GM21390 (cell line): ENCODE results near the gene HSD3B7.
"Not testable (repeated sequence)": the region's sequence is repeated elsewhere in the genome, so short reads cannot be mapped to it uniquely, and the experiment has no call there.

ENCODE experiments used
- ATAC-seq: cut with Tn5 transposase; IDR thresholded peaks from one replicate; pipeline ENCODE4 v1.9.1; 2021; ENCODE audit not compliant: unreplicated experiment

Gene HSD3B7

DNA sequence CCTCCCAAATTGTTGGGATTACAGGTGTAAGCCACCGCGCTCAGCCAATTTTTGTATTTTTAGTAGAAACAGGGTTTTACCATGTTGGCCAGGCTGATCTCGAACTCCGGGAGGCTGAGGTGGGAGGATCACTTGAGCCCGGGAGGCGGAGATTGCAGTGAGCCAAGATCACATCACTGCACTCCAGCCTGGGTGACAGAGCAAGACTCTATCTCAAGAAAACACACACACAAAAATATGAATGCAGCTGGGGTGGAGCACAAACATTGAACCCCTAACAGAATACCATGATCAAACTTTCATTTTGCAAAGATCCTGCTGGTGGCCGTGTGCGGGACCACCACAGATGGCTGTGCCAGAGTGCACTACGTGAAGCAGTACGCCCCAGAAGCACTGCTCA, 32.7 kb downstream of the HSD3B7 start:
- ATAC-seq: not testable (repeated sequence)

DNA sequence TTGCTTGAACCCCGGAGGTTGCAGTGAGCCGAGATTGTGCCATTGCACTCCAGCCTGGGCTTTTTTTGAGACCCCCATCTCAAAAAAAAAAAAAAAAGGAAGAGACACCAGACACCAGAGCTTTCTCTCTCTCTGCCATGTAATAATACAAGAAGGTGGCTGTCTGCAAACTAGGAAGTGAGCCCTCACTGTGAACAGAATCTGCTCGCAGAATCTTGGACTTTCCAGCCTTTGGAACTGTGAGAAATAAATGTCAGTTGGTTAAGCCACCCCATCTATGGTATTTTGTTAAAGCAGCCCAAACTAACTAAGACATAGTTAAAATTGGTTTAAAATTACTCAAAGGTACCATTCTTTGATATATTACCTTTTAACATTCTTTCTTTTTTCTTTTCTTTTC, 35.5 kb downstream of the HSD3B7 start:
- ATAC-seq: no peak

DNA sequence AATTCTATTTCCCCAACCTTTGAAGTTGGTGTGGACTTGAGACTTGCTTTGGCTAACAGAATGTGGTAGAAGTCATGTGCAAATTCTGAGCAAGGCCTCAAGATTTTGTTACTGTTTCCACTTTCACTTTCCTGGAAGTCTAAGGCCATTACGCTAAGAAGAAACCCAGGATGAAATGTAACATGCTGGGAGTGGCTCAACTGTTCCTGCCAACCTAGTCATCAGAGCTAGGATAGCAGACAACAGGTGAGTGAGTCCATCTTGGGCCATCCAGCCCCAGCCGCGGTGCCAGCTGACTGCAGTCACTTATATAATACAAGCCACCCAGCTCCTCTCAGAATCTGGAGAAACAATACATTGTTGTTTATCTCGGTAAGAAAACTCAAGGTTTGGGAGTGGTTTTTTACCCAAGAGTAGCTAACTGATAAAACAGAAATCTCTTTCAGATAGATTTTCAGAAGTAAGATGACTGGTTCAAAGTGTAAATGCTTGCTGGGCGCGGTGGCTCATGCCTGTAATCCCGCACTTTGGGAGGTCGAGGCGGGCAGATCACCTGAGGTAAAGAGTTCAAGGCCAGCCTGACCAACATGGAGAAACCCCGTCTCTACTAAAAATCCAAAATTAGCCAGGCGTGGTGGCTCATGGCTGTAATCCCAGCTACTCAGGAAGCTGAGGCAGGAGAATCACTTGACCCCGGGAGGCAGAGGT, 37.7 kb downstream of the HSD3B7 start:
- ATAC-seq: no peak

DNA sequence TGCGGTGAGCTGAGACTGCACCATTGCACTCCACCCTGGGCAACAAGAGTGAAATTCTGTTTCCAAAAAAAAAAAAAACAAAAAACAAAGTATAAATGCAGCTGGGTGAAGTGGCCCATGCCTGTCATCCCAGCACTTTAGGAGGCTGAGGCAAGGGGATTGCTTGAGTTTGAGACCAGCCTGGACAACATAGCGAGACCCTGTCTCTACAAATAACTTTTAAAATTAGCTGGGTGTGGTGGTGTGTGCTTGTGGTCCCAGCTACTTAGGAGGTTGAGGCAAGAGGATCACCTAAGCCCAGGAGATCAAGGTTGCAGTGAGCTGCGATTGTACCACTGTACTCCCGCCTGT, 38.2 kb downstream of the HSD3B7 start:
- no peak for ATAC-seq

DNA sequence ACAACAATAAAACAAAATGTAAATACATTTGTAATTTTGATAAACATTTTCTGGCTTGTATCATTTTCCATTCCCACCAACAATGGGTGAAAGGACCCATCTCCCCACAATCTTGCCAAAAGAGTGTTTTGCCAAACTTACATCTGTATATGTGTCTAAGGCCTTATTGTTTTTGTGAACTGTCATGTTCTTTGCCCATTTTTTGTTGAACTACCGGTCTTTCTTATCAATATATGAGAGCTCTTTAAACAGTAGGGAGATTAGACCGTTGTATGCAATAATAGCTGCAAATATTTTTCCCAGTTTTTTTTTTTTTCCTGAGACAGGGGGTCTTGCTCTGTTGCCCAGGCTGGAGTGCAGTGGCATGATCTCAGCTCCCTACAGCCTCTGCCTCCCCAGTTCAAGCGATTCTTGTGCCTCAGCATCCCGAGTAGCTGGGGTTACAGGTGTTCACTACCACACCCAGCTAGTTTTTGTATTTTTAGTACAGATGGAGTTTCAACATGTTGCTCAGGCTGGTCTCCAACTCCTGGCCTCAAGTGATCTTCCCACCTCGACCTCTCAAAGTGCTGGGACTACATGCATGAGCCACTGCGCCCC, 38.7 kb downstream of the HSD3B7 start:
- ATAC-seq: no peak

DNA sequence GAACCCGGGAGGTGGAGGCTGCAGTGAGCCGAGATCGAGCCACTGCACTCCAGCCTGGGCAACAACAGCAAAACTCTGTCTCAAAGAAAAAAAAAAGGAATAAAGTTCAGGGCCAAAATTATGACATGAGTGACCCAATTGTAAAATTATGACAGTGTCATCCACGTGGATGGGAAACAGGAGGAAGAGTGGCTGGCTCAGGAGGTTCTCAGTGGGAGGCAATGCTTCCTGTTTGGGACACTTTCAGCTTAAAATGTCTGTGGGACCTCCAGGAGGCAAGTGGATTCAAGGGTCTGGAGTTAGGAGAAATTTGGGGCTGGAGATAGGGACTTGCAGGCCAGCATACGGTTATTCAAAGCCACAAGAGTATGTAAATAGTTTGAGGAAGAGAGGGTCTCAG, 40.3 kb downstream of the HSD3B7 start:
- ATAC-seq: no peak

DNA sequence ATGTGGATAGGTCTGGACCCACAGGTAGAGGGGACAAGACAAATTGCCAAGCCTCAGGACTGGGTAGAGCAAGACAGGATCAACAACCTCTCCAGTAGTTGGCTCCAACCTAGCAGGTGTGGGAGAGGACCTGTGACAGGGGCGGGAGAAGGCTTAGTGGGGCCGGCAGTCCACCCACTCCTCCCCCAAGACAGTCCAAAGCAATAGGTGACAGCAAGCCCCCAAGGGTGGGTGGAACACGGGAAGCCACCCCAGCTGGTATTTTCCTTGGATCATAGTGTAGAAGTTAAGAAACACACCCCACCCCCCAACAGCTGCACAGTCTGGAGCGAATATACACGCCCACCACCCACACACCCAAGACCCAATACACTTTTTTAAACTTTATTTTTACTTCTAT, 44.3 kb downstream of the HSD3B7 start:
- ATAC-seq: no peak

DNA sequence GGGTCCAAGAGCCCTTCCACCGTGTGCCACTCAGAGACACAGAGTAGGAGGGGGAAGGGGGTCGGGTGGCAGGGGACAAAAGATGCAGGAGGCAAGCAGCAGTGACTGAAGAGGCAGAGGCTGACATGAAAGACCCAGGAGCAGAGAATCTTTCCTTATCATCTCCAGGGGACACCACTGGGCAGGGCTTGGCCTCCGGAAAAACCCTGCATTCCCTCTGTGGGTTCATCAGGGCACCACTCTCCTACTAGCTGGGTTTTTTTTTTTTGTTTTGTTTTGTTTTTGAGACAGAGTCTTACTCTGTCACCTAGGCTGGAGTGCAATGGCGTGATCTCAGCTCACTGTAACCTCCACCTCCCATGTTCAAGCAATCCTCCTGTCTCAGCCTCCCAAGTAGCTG, 46.3 kb downstream of the HSD3B7 start:
- no peak for ATAC-seq

DNA sequence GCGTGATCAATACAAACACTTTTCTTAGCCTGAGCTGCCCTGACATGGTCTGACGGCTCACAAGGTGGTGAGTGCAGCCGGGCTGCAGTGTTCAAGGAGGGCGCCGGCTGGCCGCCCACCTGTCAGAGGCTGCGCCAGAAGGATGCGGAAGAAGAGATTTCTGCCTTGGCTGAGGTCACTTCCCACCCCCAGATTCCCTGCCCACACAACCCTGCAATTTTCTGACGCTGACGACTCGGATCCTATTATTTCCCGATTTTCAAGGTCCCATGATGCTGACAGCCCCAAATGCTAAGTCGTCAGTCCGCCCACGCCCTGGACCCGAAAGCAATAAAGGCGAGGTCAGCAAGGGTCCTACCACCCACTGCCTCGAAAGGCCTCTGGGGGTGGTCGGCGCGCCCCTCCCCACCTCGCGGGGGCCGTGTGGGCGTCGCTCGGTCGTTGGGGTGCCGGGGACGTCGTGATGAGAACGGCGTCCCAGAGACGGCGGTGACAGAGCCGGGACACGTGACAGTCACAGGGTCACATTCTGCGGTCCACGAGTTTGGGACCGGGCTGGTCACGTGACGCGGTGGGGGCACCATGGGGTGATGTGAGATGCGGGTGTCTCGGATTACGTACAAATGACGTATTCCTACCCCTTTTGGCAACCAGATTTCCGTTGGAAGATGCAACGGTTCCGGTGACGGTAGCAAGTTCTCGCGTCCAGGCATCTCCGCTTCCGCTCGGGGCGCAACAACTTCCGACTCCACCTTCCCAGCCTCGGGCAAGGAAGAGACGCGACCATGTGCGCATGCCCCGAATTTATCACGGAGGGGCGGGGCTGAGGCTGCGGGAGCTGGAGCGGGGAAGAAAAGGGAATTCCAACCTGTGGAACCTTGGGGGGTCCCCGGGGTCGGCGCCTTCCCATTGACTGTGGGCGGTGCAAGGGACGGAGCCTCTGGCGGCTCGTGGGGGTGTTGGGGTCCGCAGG, 48.0 kb downstream of the HSD3B7 start, which contains the start of gene STX4:
Gene STX4 (plus strand): TSS at position 823 of the 973 bp plus-strand sequence. CDS start 248 bp downstream, outside the sequence.
- ATAC-seq: peak; percentile 76

DNA sequence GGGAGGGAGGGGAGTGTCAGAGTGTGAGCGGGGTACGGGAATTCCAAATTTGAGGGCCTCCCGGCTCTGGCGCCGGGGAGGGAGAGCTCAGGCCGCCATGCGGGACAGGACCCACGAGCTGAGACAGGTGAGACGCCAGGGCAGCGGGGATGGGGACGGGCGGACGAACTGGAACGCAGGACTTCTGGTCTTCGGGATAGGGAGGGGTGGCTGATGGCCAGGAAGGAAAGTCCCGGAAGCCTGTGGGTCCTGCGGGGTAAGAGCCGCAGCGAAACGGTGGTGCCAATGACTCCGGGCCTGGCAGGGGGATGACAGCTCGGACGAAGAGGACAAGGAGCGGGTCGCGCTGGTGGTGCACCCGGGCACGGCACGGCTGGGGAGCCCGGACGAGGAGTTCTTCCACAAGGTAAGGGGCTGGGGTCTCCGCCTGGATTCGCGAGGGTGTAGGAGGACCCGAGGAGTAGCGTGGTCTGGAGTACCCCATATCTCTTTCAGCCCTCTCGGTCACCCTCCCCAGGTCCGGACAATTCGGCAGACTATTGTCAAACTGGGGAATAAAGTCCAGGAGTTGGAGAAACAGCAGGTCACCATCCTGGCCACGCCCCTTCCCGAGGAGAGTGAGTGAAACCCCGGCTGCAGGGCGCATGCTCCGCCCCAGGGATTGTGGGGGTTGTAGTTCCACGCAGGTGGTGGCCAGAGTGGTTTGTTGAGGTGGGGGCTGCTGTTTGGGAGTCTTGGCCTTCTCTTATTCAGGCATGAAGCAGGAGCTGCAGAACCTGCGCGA, 48.9 kb downstream of the HSD3B7 start:
- ATAC-seq: peak; percentile 47

DNA sequence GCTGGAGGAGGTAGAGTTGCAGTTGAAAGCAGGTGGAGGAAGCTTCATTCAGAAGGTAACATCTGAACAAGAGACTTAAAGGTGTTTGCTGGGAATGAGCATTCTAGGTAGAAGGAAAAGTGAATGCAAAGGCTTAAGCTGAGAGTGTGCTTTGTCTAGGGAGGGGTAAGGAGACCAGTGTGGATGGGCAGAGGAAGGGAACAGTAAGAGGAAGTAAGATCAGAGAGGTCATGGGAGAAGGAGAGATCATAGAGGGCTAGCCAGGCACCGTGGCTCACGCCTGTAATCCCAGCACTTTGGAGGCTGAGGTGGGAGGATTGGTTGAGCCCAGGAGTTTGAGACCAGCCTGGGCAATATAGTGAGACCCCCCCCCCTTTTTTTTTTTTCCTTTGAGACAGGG, 51.7 kb downstream of the HSD3B7 start:
- no peak for ATAC-seq
